ENCODE measurements around the gene NOB1. TPM values are rescaled to one million over a fixed set of nuclear protein-coding genes. Genes with fewer than 3 reads are reported as not detected.

Gene NOB1
- total and polyA plus RNA-seq, 9 of the 15 experiments (the other 6 are each of a cell fraction or from before 2014, with no cell fraction given) = 42.4 to 148 (median 116) TPM

DNA sequence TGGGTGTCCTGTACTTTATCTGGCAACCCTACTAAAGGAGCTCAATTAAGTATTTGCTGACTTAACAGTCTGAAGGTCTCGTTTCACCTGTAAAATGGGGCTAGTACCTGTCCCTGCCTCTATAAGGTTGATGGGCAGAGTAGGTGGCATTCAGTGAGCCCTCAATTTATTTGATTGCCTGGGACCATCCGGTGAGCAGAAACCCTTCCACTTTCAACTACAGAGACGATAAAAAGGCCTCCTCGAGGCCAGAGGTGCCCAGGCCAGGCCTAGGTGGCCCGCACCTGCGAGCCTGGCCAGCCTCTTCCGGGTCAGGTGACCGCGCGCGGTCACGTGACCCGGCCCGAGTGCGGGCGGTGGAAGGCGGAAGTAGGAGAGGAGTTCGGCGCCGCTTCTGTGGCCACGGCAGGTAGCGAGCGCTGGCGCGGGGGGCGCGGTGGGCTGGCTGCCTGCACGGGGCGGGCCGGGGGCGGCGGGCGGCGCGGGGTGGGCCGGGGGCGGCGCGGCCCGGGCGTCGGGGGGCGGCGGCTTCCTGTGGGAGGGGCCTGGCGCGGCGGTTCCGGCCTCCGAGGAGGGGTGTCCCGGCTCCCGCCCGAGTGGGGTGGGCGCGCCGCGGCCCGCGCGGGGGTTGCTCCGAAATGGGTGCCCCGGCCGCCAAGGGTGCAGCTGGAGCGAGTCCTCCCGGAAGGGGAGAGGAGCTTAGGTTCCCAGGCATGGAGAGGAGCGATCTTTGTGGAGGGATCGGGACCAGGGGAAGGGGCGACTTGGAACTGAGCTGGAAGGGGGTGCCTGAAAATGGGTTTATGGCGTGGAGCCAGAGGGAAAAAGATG, 7.5 kb upstream of the NOB1 start, which contains the start of gene WWP2 (continued):
- TF ChIP-seq ZNF780A (CRISPR knock-in tag; IDR thresholded peaks at IDR 0.05) = no peak
- TF ChIP-seq KDM4B (IDR thresholded peaks at IDR 0.05; ENCODE audit: borderline replicate concordance in 2 of 2, low read depth in 1 of 2) = peak in 1 of 2 experiments; percentile 52; a peak in 1 of 4 replicates
- no peak for TF ChIP-seq MIER1 (IDR thresholded peaks at IDR 0.05; ENCODE audit: low read depth)
- no peak for TF ChIP-seq SRSF7 (optimal IDR thresholded peaks at IDR 0.05; ENCODE audit: low read depth, low read length)
- peak; percentile 76 for TF ChIP-seq HCFC1 (IDR thresholded peaks at IDR 0.05; ENCODE audit: low read depth, low read length)
- TF ChIP-seq ZFP1 (CRISPR knock-in tag; IDR thresholded peaks at IDR 0.05) = peak; percentile 39; the same call in 1 of the 2 replicates
- TF ChIP-seq E2F5 (CRISPR knock-in tag; IDR thresholded peaks at IDR 0.05) = no peak
- TF ChIP-seq RBM34 (IDR thresholded peaks at IDR 0.05; ENCODE audit: borderline replicate concordance, insufficient read depth, low read length) = no peak
- TF ChIP-seq ZBTB7A (IDR thresholded peaks at IDR 0.05; ENCODE audit: borderline replicate concordance, control insufficient read depth, low read depth, low read length) = peak; percentile 90; the same call in 1 of the 2 replicates
- no peak for TF ChIP-seq ZNF3 (CRISPR knock-in tag; IDR thresholded peaks at IDR 0.05)
- no peak for TF ChIP-seq FOXA3 (CRISPR knock-in tag; conservative IDR thresholded peaks at IDR 0.05 in 1 of 2, IDR thresholded peaks at IDR 0.05 in 1 of 2)
- no peak for TF ChIP-seq BRD9 (IDR thresholded peaks at IDR 0.05; ENCODE audit: low read depth, partially characterized antibody)
- no peak for TF ChIP-seq PPARD (CRISPR knock-in tag; IDR thresholded peaks at IDR 0.05)
- TF ChIP-seq NR2C2 (CRISPR knock-in tag; IDR thresholded peaks at IDR 0.05) = no peak; the same call in 1 of the 2 replicates
- TF ChIP-seq NR2C2 (tag; IDR thresholded peaks at IDR 0.05) = peak; percentile 91
- TF ChIP-seq CBFA2T3 (IDR thresholded peaks at IDR 0.05) = no peak
- no peak for TF ChIP-seq ZNF217 (CRISPR knock-in tag; IDR thresholded peaks at IDR 0.05)
- no peak for TF ChIP-seq ZNF408 (CRISPR knock-in tag; IDR thresholded peaks at IDR 0.05; ENCODE audit: low read depth)
- no peak for TF ChIP-seq MED1 (CRISPR knock-in tag; IDR thresholded peaks at IDR 0.05; ENCODE audit: borderline replicate concordance)
- TF ChIP-seq ZNF121 (CRISPR knock-in tag; conservative IDR thresholded peaks at IDR 0.05) = no peak
- peak; percentile 20; the same call in 1 of the 2 replicates for TF ChIP-seq TEAD4 (IDR thresholded peaks at IDR 0.05; ENCODE audit: low read length)
- TF ChIP-seq TEAD4 (CRISPR knock-in tag; IDR thresholded peaks at IDR 0.05; ENCODE audit: borderline replicate concordance) = no peak
- TF ChIP-seq, protein P1, sequence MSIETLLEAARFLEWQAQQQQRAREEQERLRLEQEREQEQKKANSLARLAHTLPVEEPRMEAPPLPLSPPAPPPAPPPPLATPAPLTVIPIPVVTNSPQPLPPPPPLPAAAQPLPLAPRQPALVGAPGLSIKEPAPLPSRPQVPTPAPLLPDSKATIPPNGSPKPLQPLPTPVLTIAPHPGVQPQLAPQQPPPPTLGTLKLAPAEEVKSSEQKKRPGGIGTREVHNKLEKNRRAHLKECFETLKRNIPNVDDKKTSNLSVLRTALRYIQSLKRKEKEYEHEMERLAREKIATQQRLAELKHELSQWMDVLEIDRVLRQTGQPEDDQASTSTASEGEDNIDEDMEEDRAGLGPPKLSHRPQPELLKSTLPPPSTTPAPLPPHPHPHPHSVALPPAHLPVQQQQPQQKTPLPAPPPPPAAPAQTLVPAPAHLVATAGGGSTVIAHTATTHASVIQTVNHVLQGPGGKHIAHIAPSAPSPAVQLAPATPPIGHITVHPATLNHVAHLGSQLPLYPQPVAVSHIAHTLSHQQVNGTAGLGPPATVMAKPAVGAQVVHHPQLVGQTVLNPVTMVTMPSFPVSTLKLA (conservative IDR thresholded peaks at IDR 0.05) = peak; percentile 67 to 83
- no peak for TF ChIP-seq ZNF511 (CRISPR knock-in tag; IDR thresholded peaks at IDR 0.05)
- no peak for TF ChIP-seq ZBTB34 (CRISPR knock-in tag; IDR thresholded peaks at IDR 0.05)

All from K562 (cell line).